ENCODE results near the gene TMC1.

TMC1 gene

GRCh38 chr9:72576087-72576486, 54.7 kb downstream of the TMC1 start:
- H3K27me3 ChIP-seq (ENCODE audit: insufficient read depth, low read length): no peaks in the 10 kb centered on the region
- no peak for TF ChIP-seq EZH2 (IDR thresholded peaks at IDR 0.05; ENCODE audit: borderline replicate concordance, low read length)
- TF ChIP-seq CTCF (IDR thresholded peaks at IDR 0.05; ENCODE audit: low read length): no peak
- H3K9me2 ChIP-seq (ENCODE audit: low read depth, low read length): no peaks in the 10 kb centered on the region
- no peaks in the 10 kb centered on the region for H3K9me3 ChIP-seq (ENCODE audit: low read length)
- H3K36me3 ChIP-seq (ENCODE audit: insufficient read depth, low read length): no peaks in the 10 kb centered on the region
- no peaks in the 10 kb centered on the region for H3K79me2 ChIP-seq (ENCODE audit: insufficient read depth, low read length)
- H3K9ac ChIP-seq (ENCODE audit: low read length): no peak overlapping the region
- no peak overlapping the region for H3K27ac ChIP-seq (ENCODE audit: low read depth, low read length, poor library complexity, severe bottlenecking)
- no peak overlapping the region for H2AFZ ChIP-seq (ENCODE audit: low read length)
- no peaks in the 10 kb centered on the region for H3F3A ChIP-seq (ENCODE audit: insufficient read depth, low read length)
- H3K4me1 ChIP-seq (ENCODE audit: insufficient read depth, low read length, severe bottlenecking): no peaks in the 10 kb centered on the region
- H3K4me3 ChIP-seq (ENCODE audit: low read depth, low read length, poor library complexity, severe bottlenecking): no peak overlapping the region
- no peaks in the 10 kb centered on the region for H4K20me1 ChIP-seq (ENCODE audit: insufficient read depth, low read length)
- no peak overlapping the region for H3K4me2 ChIP-seq (ENCODE audit: low read length)

GRCh38 chr9:72577212-72577753, 55.9 kb downstream of the TMC1 start:
- no peak overlapping the region for H3K4me3 ChIP-seq (ENCODE audit: low read depth, low read length, poor library complexity, severe bottlenecking)
- no peaks in the 10 kb centered on the region for H3K9me2 ChIP-seq (ENCODE audit: low read depth, low read length)
- no peaks in the 10 kb centered on the region for H3K27me3 ChIP-seq (ENCODE audit: insufficient read depth, low read length)
- no peak overlapping the region for H2AFZ ChIP-seq (ENCODE audit: low read length)
- no peaks in the 10 kb centered on the region for H3K36me3 ChIP-seq (ENCODE audit: insufficient read depth, low read length)
- H3K4me2 ChIP-seq (ENCODE audit: low read length): no peak overlapping the region
- H3K27ac ChIP-seq (ENCODE audit: low read depth, low read length, poor library complexity, severe bottlenecking): no peak overlapping the region
- no peaks in the 10 kb centered on the region for H3F3A ChIP-seq (ENCODE audit: insufficient read depth, low read length)
- no peak overlapping the region for H3K9ac ChIP-seq (ENCODE audit: low read length)
- no peaks in the 10 kb centered on the region for H3K79me2 ChIP-seq (ENCODE audit: insufficient read depth, low read length)
- no peaks in the 10 kb centered on the region for H3K4me1 ChIP-seq (ENCODE audit: insufficient read depth, low read length, severe bottlenecking)
- no peaks in the 10 kb centered on the region for H3K9me3 ChIP-seq (ENCODE audit: low read length)
- no peaks in the 10 kb centered on the region for H4K20me1 ChIP-seq (ENCODE audit: insufficient read depth, low read length)
- TF ChIP-seq CTCF (IDR thresholded peaks at IDR 0.05; ENCODE audit: low read length): no peak
- TF ChIP-seq EZH2 (IDR thresholded peaks at IDR 0.05; ENCODE audit: borderline replicate concordance, low read length): no peak

- Histone ChIP-seq H3K27ac (ENCODE audit: low read depth, low read length, poor library complexity, severe bottlenecking) (no peak overlapping the region), H3K4me1 (ENCODE audit: insufficient read depth, low read length, severe bottlenecking) (no peaks in the 10 kb centered on the region), H3K79me2 (ENCODE audit: insufficient read depth, low read length) (no peaks in the 10 kb centered on the region), H3F3A (ENCODE audit: insufficient read depth, low read length) (no peaks in the 10 kb centered on the region), H2AFZ (ENCODE audit: low read length) (no peak overlapping the region), H3K4me3 (ENCODE audit: low read depth, low read length, poor library complexity, severe bottlenecking) (no peak overlapping the region), H3K9me2 (ENCODE audit: low read depth, low read length) (no peaks in the 10 kb centered on the region), H3K9ac (ENCODE audit: low read length) (no peak overlapping the region), H3K9me3 (ENCODE audit: low read length) (no peaks in the 10 kb centered on the region), H4K20me1 (ENCODE audit: insufficient read depth, low read length) (no peaks in the 10 kb centered on the region), H3K4me2 (ENCODE audit: low read length) (no peak overlapping the region), H3K27me3 (ENCODE audit: insufficient read depth, low read length) (no peaks in the 10 kb centered on the region), H3K36me3 (ENCODE audit: insufficient read depth, low read length) (no peaks in the 10 kb centered on the region)
- TF ChIP-seq EZH2 (IDR thresholded peaks at IDR 0.05; ENCODE audit: borderline replicate concordance, low read length): no peak
- TF ChIP-seq CTCF (IDR thresholded peaks at IDR 0.05; ENCODE audit: low read length): no peak
These were observed 57.8 kb downstream of the TMC1 start for GRCh38 chr9:72579190-72579589.

All from OCI-LY1 (cell line).